ENCODE results near the gene PHOSPHO1.
"Not testable (repeated sequence)": the region's sequence is repeated elsewhere in the genome, so short reads cannot be mapped to it uniquely, and the experiment has no call there.

PHOSPHO1 gene

GRCh38 chr17:49190932-49191331 lies 39.7 kb downstream of the PHOSPHO1 start:
- no peak overlapping the region for H3K27ac ChIP-seq (replicated peaks)

GRCh38 chr17:49187301-49187700 lies 43.3 kb downstream of the PHOSPHO1 start:
- H3K27me3 ChIP-seq (ENCODE audit: insufficient read depth, poor library complexity, severe bottlenecking) = no peaks in the 10 kb centered on the region
- H3K4me3 ChIP-seq (replicated peaks; ENCODE audit: insufficient read depth, low read length) = no peak overlapping the region
- no peak for DNase-seq (ENCODE audit: low read depth in 1 of 2, low spot score in 1 of 2)
- H3K27ac ChIP-seq (replicated peaks) = no peak overlapping the region
- TF ChIP-seq GABPA (IDR thresholded peaks at IDR 0.05; ENCODE audit: low read depth) (no peak), CTCF (IDR thresholded peaks at IDR 0.05; ENCODE audit: insufficient read depth, low read length) (no peak)

More at GRCh38 chr17:49190932-49191331, 39.7 kb downstream of the PHOSPHO1 start:
- Histone ChIP-seq H3K4me3 (replicated peaks; ENCODE audit: insufficient read depth, low read length) (no peak overlapping the region), H3K27me3 (ENCODE audit: insufficient read depth, poor library complexity, severe bottlenecking) (no peaks in the 10 kb centered on the region)
- no peak for DNase-seq (ENCODE audit: low read depth in 1 of 2, low spot score in 1 of 2)
- TF ChIP-seq, protein P1, sequence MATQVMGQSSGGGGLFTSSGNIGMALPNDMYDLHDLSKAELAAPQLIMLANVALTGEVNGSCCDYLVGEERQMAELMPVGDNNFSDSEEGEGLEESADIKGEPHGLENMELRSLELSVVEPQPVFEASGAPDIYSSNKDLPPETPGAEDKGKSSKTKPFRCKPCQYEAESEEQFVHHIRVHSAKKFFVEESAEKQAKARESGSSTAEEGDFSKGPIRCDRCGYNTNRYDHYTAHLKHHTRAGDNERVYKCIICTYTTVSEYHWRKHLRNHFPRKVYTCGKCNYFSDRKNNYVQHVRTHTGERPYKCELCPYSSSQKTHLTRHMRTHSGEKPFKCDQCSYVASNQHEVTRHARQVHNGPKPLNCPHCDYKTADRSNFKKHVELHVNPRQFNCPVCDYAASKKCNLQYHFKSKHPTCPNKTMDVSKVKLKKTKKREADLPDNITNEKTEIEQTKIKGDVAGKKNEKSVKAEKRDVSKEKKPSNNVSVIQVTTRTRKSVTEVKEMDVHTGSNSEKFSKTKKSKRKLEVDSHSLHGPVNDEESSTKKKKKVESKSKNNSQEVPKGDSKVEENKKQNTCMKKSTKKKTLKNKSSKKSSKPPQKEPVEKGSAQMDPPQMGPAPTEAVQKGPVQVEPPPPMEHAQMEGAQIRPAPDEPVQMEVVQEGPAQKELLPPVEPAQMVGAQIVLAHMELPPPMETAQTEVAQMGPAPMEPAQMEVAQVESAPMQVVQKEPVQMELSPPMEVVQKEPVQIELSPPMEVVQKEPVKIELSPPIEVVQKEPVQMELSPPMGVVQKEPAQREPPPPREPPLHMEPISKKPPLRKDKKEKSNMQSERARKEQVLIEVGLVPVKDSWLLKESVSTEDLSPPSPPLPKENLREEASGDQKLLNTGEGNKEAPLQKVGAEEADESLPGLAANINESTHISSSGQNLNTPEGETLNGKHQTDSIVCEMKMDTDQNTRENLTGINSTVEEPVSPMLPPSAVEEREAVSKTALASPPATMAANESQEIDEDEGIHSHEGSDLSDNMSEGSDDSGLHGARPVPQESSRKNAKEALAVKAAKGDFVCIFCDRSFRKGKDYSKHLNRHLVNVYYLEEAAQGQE (IDR thresholded peaks at IDR 0.05; ENCODE audit: insufficient replicate concordance, low read depth) = no peak
- TF ChIP-seq SPI1 (IDR thresholded peaks at IDR 0.05; ENCODE audit: borderline replicate concordance, low read depth) (no peak), GABPA (IDR thresholded peaks at IDR 0.05; ENCODE audit: low read depth) (no peak), POLR2AphosphoS5 (IDR thresholded peaks at IDR 0.05; ENCODE audit: low read depth) (no peak), CTCF (IDR thresholded peaks at IDR 0.05; ENCODE audit: insufficient read depth, low read length) (no peak)

GRCh38 chr17:49185381-49185780 lies 45.2 kb downstream of the PHOSPHO1 start:
- not testable (repeated sequence) for H3K4me3 ChIP-seq (replicated peaks; ENCODE audit: insufficient read depth, low read length); H3K27me3 ChIP-seq (ENCODE audit: insufficient read depth, poor library complexity, severe bottlenecking); DNase-seq (ENCODE audit: low read depth in 1 of 2, low spot score in 1 of 2); H3K27ac ChIP-seq (replicated peaks)

DNA sequence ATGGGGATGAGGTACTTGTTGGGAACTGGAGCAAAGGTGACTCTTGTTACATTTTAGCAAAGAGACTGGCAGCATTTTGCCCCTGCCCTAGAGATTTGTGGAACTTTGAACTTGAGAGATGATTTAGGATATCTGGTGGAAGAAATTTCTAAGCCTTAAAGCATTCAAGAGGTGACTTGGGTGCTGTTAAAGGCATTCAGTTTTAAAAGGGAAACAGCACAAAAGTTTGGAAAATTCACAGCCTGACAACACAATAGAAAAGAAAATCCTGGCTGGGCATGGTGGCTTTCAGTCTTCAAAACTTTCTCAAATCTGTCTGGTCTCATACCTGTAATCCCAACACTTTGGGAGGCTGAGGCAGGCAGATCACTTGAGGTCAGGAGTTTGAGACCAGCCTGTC lies 46.1 kb downstream of the PHOSPHO1 start:
- H3K4me3 ChIP-seq (replicated peaks; ENCODE audit: insufficient read depth, low read length); DNase-seq (ENCODE audit: low read depth in 1 of 2, low spot score in 1 of 2); H3K27ac ChIP-seq (replicated peaks); H3K27me3 ChIP-seq (ENCODE audit: insufficient read depth, poor library complexity, severe bottlenecking): not testable (repeated sequence)

- TF ChIP-seq, protein P1 (IDR thresholded peaks at IDR 0.05; ENCODE audit: insufficient replicate concordance, low read depth) = no peak
- TF ChIP-seq CTCF (IDR thresholded peaks at IDR 0.05; ENCODE audit: insufficient read depth, low read length) (no peak), GABPA (IDR thresholded peaks at IDR 0.05; ENCODE audit: low read depth) (no peak), POLR2AphosphoS5 (IDR thresholded peaks at IDR 0.05; ENCODE audit: low read depth) (no peak), SPI1 (IDR thresholded peaks at IDR 0.05; ENCODE audit: borderline replicate concordance, low read depth) (no peak)
- H3K4me3 ChIP-seq (replicated peaks; ENCODE audit: insufficient read depth, low read length) = no peak overlapping the region
Measured at GRCh38 chr17:49183801-49184200, 46.8 kb downstream of the PHOSPHO1 start.

More at GRCh38 chr17:49183801-49184200, 46.8 kb downstream of the PHOSPHO1 start:
- DNase-seq (ENCODE audit: low read depth in 1 of 2, low spot score in 1 of 2) = no peak
- Histone ChIP-seq H3K27ac (replicated peaks) (no peak overlapping the region), H3K27me3 (ENCODE audit: insufficient read depth, poor library complexity, severe bottlenecking) (no peaks in the 10 kb centered on the region)
